ENCODE measurements around the gene MOB2. TPM values are rescaled to one million over a fixed set of nuclear protein-coding genes. Genes with fewer than 3 reads are reported as not detected.
A peak's percentile ranks its signal among the peaks of the same experiment; 100 is the strongest.

Gene MOB2
- total and polyA plus RNA-seq, 9 donors: 28.5 to 50.1 (median 32.0) TPM

DNA sequence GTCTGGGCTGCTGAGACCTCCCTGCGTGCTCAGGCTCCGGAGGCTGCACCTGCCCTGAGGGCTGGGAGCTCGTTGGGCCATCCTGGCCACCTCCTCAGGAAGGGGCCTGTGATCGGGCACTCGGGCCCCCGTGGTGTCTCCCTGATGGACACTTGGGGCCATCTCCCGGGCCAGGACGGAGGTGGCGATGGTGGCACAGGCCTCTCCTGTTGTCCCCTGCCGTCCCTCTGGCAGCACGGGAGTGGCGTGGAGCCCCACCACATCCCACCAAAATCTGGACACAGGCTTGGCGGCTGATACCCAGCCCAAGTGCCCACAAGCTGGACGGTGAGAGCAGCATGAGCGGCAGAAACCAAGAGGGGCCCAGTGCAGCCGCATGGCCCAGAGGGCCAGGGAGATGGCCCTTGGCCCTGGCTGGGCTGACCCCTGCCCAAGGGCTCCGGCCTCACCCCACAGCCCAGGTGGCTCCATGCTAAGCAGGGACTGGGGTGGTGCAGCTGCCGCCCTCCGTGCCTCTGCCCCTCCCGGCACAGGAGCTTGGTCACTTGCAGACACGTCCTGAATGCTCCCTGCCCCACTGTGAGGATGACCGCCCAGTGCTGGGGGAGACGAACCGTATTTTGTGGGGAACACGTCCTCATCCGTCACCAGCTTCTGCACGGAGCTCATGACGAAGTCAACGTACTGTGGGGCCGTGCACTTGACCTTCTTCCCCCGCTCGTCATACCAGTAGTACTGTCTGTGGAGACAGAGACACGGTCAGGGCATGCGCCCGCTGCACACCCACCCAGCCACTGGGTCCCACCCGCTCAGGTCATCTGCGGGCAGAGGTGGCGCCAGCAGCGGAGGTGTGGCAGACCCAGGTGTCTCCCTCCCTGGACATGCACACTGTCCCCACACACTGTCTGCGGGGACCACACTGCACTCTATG, 15.6 kb downstream of the MOB2 start:
- H3K9me3 ChIP-seq: no peaks in the 10 kb centered on the region
- intact Hi-C loops (cut with DNase I): no loop called here
- H3K4me1 ChIP-seq (ENCODE audit: insufficient read depth): peaks cover 2% of the 10 kb centered on the region
- H3K27ac ChIP-seq: no peak overlapping the region
- H3K4me3 ChIP-seq: no peak overlapping the region
- DNase-seq: peak in 4 of 5 donors; percentile 15 to 32 (median 16)
- WGBS, 3 donors: 91 to 93% (median 92%) methylated on average over 27 to 40 of the region's 40 CpGs
- TF ChIP-seq, protein P1, sequence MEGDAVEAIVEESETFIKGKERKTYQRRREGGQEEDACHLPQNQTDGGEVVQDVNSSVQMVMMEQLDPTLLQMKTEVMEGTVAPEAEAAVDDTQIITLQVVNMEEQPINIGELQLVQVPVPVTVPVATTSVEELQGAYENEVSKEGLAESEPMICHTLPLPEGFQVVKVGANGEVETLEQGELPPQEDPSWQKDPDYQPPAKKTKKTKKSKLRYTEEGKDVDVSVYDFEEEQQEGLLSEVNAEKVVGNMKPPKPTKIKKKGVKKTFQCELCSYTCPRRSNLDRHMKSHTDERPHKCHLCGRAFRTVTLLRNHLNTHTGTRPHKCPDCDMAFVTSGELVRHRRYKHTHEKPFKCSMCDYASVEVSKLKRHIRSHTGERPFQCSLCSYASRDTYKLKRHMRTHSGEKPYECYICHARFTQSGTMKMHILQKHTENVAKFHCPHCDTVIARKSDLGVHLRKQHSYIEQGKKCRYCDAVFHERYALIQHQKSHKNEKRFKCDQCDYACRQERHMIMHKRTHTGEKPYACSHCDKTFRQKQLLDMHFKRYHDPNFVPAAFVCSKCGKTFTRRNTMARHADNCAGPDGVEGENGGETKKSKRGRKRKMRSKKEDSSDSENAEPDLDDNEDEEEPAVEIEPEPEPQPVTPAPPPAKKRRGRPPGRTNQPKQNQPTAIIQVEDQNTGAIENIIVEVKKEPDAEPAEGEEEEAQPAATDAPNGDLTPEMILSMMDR (IDR thresholded peaks at IDR 0.05): no peak
- TF ChIP-seq POLR2A (IDR thresholded peaks at IDR 0.05): no peak
- no peak for TF ChIP-seq EP300 (IDR thresholded peaks at IDR 0.05)
- no peaks in the 10 kb centered on the region for H3K27me3 ChIP-seq
- H3K36me3 ChIP-seq: no peaks in the 10 kb centered on the region

DNA sequence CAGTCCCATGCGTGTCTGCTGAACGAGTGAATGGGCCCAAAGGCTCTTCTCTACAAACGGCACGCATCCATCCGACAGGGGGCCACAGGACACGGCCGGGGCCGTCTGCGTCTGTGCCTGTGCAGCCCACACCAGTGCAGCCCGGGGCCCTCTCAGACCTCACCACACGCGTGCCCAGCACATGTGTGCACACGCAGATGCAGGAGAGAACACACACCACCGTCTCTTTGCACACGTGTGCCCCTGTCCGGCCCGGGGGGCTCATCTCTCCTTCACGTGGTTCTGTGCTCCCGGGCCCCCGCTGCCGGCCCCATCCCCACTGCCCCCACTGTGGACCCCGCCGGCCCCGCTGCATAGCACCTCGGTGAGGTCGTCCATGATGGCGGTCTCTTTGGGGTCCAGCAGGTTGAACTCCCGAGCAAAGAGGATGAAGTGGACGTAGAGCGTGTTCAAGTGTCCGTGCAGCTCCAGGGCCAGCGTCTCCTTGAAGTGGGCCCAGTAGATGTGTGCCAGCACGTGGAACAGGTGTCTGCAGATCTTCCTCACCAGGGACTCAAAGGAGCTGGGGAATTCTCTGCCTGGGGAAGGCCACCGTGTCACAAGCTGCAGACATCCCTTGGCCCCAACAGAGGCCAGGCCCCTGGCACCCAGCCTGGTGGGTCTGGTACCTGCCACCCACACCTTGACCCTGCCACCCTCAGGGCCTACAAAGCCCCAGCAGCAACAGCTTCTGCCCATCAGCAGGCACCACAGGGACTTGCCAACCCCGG, 16.5 kb downstream of the MOB2 start:
- WGBS, 3 donors: 84 to 86% (median 85%) methylated on average over 29 to 35 of the region's 35 CpGs
- intact Hi-C loops (cut with DNase I): loop anchor here in 1 of 4 donors (10.0 kb wide), 1 partner anchor 625 kb away; the partner anchor contains the start of genes POLR2L and TSPAN4
- Histone ChIP-seq H3K9me3 (no peaks in the 10 kb centered on the region), H3K27me3 (no peaks in the 10 kb centered on the region), H3K4me3 (no peak overlapping the region), H3K27ac (no peak overlapping the region), H3K36me3 (no peaks in the 10 kb centered on the region), H3K4me1 (ENCODE audit: insufficient read depth) (peaks cover 2% of the 10 kb centered on the region)
- peak in 2 of 5 donors; percentile 28 to 35 for DNase-seq
- TF ChIP-seq POLR2A (IDR thresholded peaks at IDR 0.05): no peak

DNA sequence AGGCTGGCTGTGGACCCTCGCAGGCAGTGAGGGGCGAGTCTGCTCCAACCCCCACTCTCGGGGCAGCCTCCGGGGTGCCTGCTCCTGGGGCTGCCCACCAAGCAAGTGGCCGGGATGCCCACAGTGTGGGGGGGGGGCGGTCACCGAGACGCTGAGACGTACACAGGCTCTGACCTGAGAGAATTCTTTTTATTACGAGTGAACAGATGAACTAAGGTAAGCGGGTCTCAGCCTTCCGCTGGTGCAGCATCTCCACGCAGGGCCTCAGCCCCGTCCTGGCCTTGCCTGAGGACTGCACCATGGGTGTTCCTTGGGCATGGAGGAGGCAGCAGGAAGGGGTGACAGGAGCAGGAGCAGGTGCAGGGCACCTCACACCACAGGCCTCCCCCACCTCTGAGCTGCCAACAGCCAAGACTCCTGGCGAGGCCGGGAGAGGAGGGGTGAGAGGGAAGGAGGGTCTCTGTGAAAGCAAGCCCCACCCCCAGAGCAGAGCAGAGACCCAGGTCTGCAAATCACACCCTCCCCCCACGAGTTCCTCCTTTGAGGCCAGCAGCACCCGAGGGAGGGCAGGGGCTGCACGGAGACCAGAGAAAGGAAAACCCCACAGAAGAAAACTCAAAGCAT, 17.2 kb downstream of the MOB2 start:
- TF ChIP-seq, protein P1 (IDR thresholded peaks at IDR 0.05): no peak
- TF ChIP-seq POLR2A (IDR thresholded peaks at IDR 0.05) (no peak), EP300 (IDR thresholded peaks at IDR 0.05) (no peak)
- 73 to 81% (median 77%) methylated on average over 18 to 19 of the region's 19 CpGs for WGBS, 3 donors
- Histone ChIP-seq H3K36me3 (no peaks in the 10 kb centered on the region), H3K4me3 (no peak overlapping the region), H3K4me1 (ENCODE audit: insufficient read depth) (peaks cover 2% of the 10 kb centered on the region), H3K27ac (no peak overlapping the region), H3K27me3 (no peaks in the 10 kb centered on the region), H3K9me3 (no peaks in the 10 kb centered on the region)
- peak in 1 of 5 donors; percentile 16 for DNase-seq
- intact Hi-C loops (cut with DNase I): loop anchor here in 1 of 4 donors (10.0 kb wide), 1 partner anchor 625 kb away; the partner anchor contains the start of genes POLR2L and TSPAN4

DNA sequence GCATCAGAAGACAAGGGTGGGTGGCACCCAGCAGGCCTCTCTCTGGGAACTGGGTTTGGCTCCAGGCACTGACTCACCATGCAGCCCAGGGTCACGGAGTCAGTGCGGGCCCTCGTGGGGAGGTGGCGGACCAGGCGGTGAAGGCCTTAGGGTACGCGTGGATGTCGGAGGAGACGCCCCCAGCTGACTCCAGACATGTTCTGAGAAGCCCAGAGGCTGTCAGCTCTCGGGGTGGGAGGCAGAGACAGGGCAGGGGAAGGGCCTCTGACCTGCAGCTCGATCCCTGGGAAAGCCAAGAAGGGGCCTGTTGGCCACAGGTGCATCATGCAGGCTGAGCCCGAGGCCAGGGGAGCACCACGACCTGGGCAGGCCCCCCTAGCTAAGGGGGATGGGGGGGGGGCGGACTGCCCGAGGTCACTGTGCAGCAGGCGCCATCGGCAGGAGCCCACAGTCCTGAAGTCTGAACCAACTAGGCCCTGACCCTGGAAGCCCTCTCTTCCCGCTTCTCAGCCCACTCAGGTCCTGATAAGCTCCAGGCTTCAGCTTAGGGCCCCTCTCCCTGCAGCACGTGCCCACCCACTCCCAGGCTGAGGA, 18.0 kb downstream of the MOB2 start:
- no peak overlapping the region for H3K27ac ChIP-seq
- WGBS, 3 donors: 57 to 79% (median 68%) methylated on average over 19 of the region's 19 CpGs
- DNase-seq: no peak
- intact Hi-C loops (cut with DNase I): loop anchor here in 1 of 4 donors (10.0 kb wide), 1 partner anchor 624 kb away; the partner anchor contains the start of genes POLR2L and TSPAN4
- H3K9me3 ChIP-seq: no peaks in the 10 kb centered on the region
- peaks cover 2% of the 10 kb centered on the region for H3K4me1 ChIP-seq (ENCODE audit: insufficient read depth)
- no peak overlapping the region for H3K4me3 ChIP-seq
- TF ChIP-seq EP300 (IDR thresholded peaks at IDR 0.05) (no peak), POLR2A (IDR thresholded peaks at IDR 0.05) (no peak)
- TF ChIP-seq, protein P1 (IDR thresholded peaks at IDR 0.05): no peak
- no peaks in the 10 kb centered on the region for H3K27me3 ChIP-seq
- H3K36me3 ChIP-seq: no peaks in the 10 kb centered on the region

All from ovary (tissue), 9 donors.